H9 (cell line): ENCODE results near the gene CPT1B. TPM values are rescaled to one million over a fixed set of nuclear protein-coding genes. Genes with fewer than 3 reads are reported as not detected.

ENCODE experiments used
- DNase-seq: peaks from one replicate; pipeline ENCODE4 v3.0.0-alpha.2; 2017
- H2AFZ ChIP-seq: one replicate; pipeline ENCODE4 v1.6.1; 2013; ENCODE audit warnings: mild to moderate bottlenecking, low read length, control low read depth, moderate library complexity
- H2AK5ac ChIP-seq: 2 replicates; pipeline ENCODE4 v1.6.1; 2013; ENCODE audit warnings: low read length, control low read depth, mixed read lengths; ENCODE audit not compliant: insufficient read length
- H2BK120ac ChIP-seq: one replicate; pipeline ENCODE4 v1.6.1; 2013; ENCODE audit warnings: low read depth, mild to moderate bottlenecking, low read length, control low read depth, inconsistent platforms; ENCODE audit not compliant: poor library complexity, severe bottlenecking
- H2BK12ac ChIP-seq: 2 replicates; pipeline ENCODE4 v1.6.1; 2013; ENCODE audit warnings: low read length, control low read depth, mixed read lengths, low read depth; ENCODE audit not compliant: insufficient read length
- H2BK15ac ChIP-seq: 2 replicates; pipeline ENCODE4 v1.6.1; 2013; ENCODE audit warnings: low read depth, low read length, control low read depth
- H2BK20ac ChIP-seq: one replicate; pipeline ENCODE4 v1.6.1; 2013; ENCODE audit warnings: low read depth, mild to moderate bottlenecking, low read length, control low read depth, inconsistent platforms; ENCODE audit not compliant: poor library complexity, severe bottlenecking
- H2BK5ac ChIP-seq: 2 replicates; pipeline ENCODE4 v1.6.1; 2013; ENCODE audit warnings: low read length, control low read depth, mixed read lengths; ENCODE audit not compliant: insufficient read length
- H3K14ac ChIP-seq: 2 replicates; pipeline ENCODE4 v1.6.1; 2013; ENCODE audit warnings: low read length, control low read depth; ENCODE audit not compliant: insufficient read depth
- H3K18ac ChIP-seq: 2 replicates; pipeline ENCODE4 v1.6.1; 2013; ENCODE audit warnings: low read depth, mild to moderate bottlenecking, mixed read lengths, low read length, control low read depth; ENCODE audit not compliant: insufficient read length
- H3K23ac ChIP-seq: 2 replicates; pipeline ENCODE4 v1.6.1; 2013; ENCODE audit warnings: low read length, control low read depth, mixed read lengths, low read depth; ENCODE audit not compliant: insufficient read length
- H3K23me2 ChIP-seq: 2 replicates; pipeline ENCODE4 v1.6.1; 2013; ENCODE audit warnings: low read depth, mild to moderate bottlenecking, mixed read lengths, low read length, control low read depth; ENCODE audit not compliant: insufficient read length, poor library complexity, severe bottlenecking
- H3K27ac ChIP-seq: 2 replicates; pipeline ENCODE4 v1.5.1; 2013; ENCODE audit warnings: low read length, control low read depth, mixed read lengths, low read depth; ENCODE audit not compliant: insufficient read length
- H3K27me3 ChIP-seq: 2 replicates; pipeline ENCODE4 v1.6.1; 2013; ENCODE audit warnings: low read length, control low read depth, inconsistent platforms; ENCODE audit not compliant: insufficient read depth
- H3K4ac ChIP-seq: 2 replicates; pipeline ENCODE4 v1.6.1; 2013; ENCODE audit warnings: low read depth, mild to moderate bottlenecking, control low read depth, inconsistent platforms, low read length, moderate library complexity
- H3K4me1 ChIP-seq: 2 replicates; pipeline ENCODE4 v1.6.1; 2013; ENCODE audit warnings: low read length, control low read depth, inconsistent platforms; ENCODE audit not compliant: insufficient read depth
- H3K4me2 ChIP-seq: 2 replicates; pipeline ENCODE4 v1.6.1; 2013; ENCODE audit warnings: low read length, control low read depth, mixed read lengths; ENCODE audit not compliant: insufficient read length, insufficient read depth
- H3K56ac ChIP-seq: 2 replicates; pipeline ENCODE4 v1.6.1; 2013; ENCODE audit warnings: low read depth, mild to moderate bottlenecking, mixed read lengths, low read length, control low read depth; ENCODE audit not compliant: insufficient read length
- H3K79me1 ChIP-seq: 2 replicates; pipeline ENCODE4 v1.6.1; 2013; ENCODE audit warnings: low read depth, mild to moderate bottlenecking, moderate library complexity, low read length, control low read depth, inconsistent platforms; ENCODE audit not compliant: insufficient read depth, poor library complexity, severe bottlenecking
- H3K79me2 ChIP-seq: 2 replicates; pipeline ENCODE4 v1.6.1; 2013; ENCODE audit warnings: low read length, control low read depth, inconsistent platforms; ENCODE audit not compliant: insufficient read depth
- H3K9ac ChIP-seq: 2 replicates; pipeline ENCODE4 v1.6.1; 2013; ENCODE audit warnings: low read length, control low read depth, mixed read lengths; ENCODE audit not compliant: insufficient read length; ENCODE audit errors: extremely low read depth
- H3K9me3 ChIP-seq: one replicate; pipeline ENCODE4 v1.6.1; 2013; ENCODE audit warnings: low read depth, low read length, inconsistent platforms; ENCODE audit not compliant: control insufficient read depth
- H3T11ph ChIP-seq: one replicate; pipeline ENCODE4 v1.6.1; 2013; ENCODE audit warnings: mild to moderate bottlenecking, low read length, control low read depth, inconsistent platforms
- H4K20me1 ChIP-seq: one replicate; pipeline ENCODE4 v1.6.1; 2013; ENCODE audit not compliant: control insufficient read depth, insufficient read length, insufficient read depth
- H4K5ac ChIP-seq: 2 replicates; pipeline ENCODE4 v1.6.1; 2013; ENCODE audit warnings: low read depth, mild to moderate bottlenecking, mixed read lengths, low read length, control low read depth; ENCODE audit not compliant: insufficient read length
- H4K8ac ChIP-seq: replicated peaks from 2 replicates; pipeline ENCODE4 v1.6.1; 2013; ENCODE audit warnings: low read length, control low read depth, mixed read lengths, low read depth; ENCODE audit not compliant: insufficient read length
- H4K91ac ChIP-seq: 2 replicates; pipeline ENCODE4 v1.6.1; 2013; ENCODE audit warnings: low read depth, mild to moderate bottlenecking, moderate library complexity, mixed read lengths, low read length, control low read depth; ENCODE audit not compliant: insufficient read length
- H3K27ac Mint-ChIP-seq, 3 experiments: 2 replicates in 2 of 3; 3 replicates in 1 of 3; pipeline ENCODE4 v1.8.0; 2020 to 2021; ENCODE audit warnings: mixed read lengths in 3 of 3, mild to moderate bottlenecking in 1 of 3, moderate library complexity in 1 of 3
- H3K27me3 Mint-ChIP-seq: 2 replicates; pipeline ENCODE4 v1.8.0; 2021; ENCODE audit warnings: low read depth, mild to moderate bottlenecking, moderate library complexity, mixed read lengths
- H3K36me3 Mint-ChIP-seq, 3 experiments: 2 replicates in 2 of 3; 3 replicates in 1 of 3; pipeline ENCODE4 v1.8.0; 2020 to 2021; ENCODE audit warnings: low read depth in 3 of 3, mixed read lengths in 3 of 3; ENCODE audit not compliant: insufficient read depth in 1 of 3
- H3K4me1 Mint-ChIP-seq, 2 experiments: 2 replicates each; pipeline ENCODE4 v1.8.0; 2020; ENCODE audit warnings: mixed read lengths in 2 of 2
- H3K4me3 Mint-ChIP-seq, 2 experiments: 2 replicates in 1 of 2; 3 replicates in 1 of 2; pipeline ENCODE4 v1.8.0; 2020 to 2021; ENCODE audit warnings: mild to moderate bottlenecking in 2 of 2, mixed read lengths in 2 of 2, moderate library complexity in 1 of 2
- H3K9me3 Mint-ChIP-seq, 2 experiments: 2 replicates in 1 of 2; 3 replicates in 1 of 2; pipeline ENCODE4 v1.8.0; 2020; ENCODE audit warnings: mild to moderate bottlenecking in 2 of 2, mixed read lengths in 2 of 2, moderate library complexity in 1 of 2
- WGBS: extraction: QIAGEN DNeasy Blood & Tissue Kit; methylation state at CpG from one replicate; pipeline ENCODE4 v1.1.7; 2013; ENCODE audit warnings: missing lambda C conversion rate, low lambda C conversion rate, mixed read lengths; ENCODE audit not compliant: insufficient read length; ENCODE audit errors: extremely low coverage; 5-methylcytosine and 5-hydroxymethylcytosine counted together
- total RNA-seq: library from RNA; stranded (reverse); gene quantifications from 2 replicates; pipeline ENCODE4 v1.2.1, GENCODE V29; 2021
- TF ChIP-seq, protein P1 (sequence below): fragments of 200-600 bp; sonication (generic); conservative IDR thresholded peaks from 3 replicates; pipeline ENCODE4 v1.8.0; 2021; ENCODE audit warnings: antibody characterized with exemption, mild to moderate bottlenecking

CPT1B gene
- total RNA-seq, 1 experiment from 2014 or later, result 65.7 TPM

DNA sequence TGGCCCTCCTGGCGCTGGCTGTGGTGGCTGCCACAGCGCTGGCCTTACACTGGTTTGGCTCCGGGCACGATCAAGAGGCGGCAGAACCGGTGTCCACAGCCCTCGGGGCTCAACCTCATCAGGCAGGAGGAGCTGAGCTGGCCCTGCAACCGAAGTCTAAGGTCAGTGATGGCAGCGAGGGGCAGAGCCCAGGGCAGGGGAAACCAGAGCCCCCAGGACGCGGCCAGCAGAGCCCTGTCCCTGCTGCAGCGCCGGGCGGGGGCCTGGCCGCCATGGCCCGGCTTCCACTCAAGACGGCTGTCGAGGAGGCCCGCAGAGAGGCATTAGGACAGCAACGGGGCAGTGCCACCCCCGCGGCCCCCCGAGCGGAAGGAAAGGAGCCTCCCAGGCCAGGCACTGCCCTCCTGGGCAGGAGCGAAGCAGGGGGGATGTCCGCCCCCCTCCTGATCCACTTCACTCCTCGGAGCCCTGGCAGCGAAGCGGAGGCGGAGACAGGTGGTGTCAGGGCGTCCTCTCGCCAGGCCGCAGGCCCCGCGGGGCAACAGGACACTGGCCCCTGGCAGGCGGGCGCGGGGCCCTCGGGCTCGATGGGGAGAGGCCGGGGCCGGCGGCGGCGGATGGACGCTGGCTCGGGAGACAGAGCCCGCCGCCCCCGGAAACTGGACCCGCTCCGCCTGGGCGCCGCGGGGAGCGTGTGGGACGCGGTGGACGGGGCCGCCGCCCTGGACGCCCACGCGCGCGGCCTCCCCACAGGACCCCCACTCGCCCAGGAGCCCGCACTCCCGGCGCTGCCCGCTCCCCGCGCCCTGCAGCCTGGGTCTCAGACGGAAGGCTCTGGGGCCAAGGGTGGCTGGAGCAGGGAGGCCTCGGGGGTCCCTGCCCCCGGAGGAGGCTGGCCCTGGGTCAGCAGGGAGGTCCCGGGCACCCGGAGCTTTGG, 31.6 kb downstream of the CPT1B start:
- H3K9me3 ChIP-seq, result no peaks in the 10 kb centered on the region
- H3K23me2 ChIP-seq, result peaks cover 2% of the 10 kb centered on the region
- no peaks in the 10 kb centered on the region; the same call in 1 of the 2 replicates for H3K27me3 ChIP-seq
- H2BK20ac ChIP-seq, result no peak overlapping the region
- Mint-ChIP-seq H3K27ac (no peak overlapping the region), H3K4me1 (peaks cover 0 to 3% of the 10 kb centered on the region in 2 experiments; a peak in 1 of 4 replicates), H3K4me3 (no peak overlapping the region), H3K36me3 (no peaks in the 10 kb centered on the region), H3K9me3 (no peaks in the 10 kb centered on the region; a peak in 1 of 5 replicates), H3K27me3 (peaks cover 40% of the 10 kb centered on the region)
- H3K23ac ChIP-seq, result no peak overlapping the region
- no peak overlapping the region for H2BK120ac ChIP-seq
- H3K56ac ChIP-seq, result no peak overlapping the region
- H3K4me2 ChIP-seq, result no peak overlapping the region
- H4K5ac ChIP-seq, result no peak overlapping the region
- H3K18ac ChIP-seq, result no peak overlapping the region
- H4K20me1 ChIP-seq, result no peaks in the 10 kb centered on the region
- no peak overlapping the region for H3K4ac ChIP-seq
- no peak overlapping the region for H3K9ac ChIP-seq
- H2BK15ac ChIP-seq, result no peak overlapping the region
- H3K79me1 ChIP-seq, result no peaks in the 10 kb centered on the region
- H3K14ac ChIP-seq, result no peak overlapping the region
- no peaks in the 10 kb centered on the region for H3K4me1 ChIP-seq
- TF ChIP-seq, protein P1, sequence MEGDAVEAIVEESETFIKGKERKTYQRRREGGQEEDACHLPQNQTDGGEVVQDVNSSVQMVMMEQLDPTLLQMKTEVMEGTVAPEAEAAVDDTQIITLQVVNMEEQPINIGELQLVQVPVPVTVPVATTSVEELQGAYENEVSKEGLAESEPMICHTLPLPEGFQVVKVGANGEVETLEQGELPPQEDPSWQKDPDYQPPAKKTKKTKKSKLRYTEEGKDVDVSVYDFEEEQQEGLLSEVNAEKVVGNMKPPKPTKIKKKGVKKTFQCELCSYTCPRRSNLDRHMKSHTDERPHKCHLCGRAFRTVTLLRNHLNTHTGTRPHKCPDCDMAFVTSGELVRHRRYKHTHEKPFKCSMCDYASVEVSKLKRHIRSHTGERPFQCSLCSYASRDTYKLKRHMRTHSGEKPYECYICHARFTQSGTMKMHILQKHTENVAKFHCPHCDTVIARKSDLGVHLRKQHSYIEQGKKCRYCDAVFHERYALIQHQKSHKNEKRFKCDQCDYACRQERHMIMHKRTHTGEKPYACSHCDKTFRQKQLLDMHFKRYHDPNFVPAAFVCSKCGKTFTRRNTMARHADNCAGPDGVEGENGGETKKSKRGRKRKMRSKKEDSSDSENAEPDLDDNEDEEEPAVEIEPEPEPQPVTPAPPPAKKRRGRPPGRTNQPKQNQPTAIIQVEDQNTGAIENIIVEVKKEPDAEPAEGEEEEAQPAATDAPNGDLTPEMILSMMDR, result no peak
- no peak for DNase-seq
- H2BK5ac ChIP-seq, result no peak overlapping the region
- no peak overlapping the region for H3K27ac ChIP-seq
- no CpG with 5 or more reads among the region's 78 CpGs for WGBS
- H4K91ac ChIP-seq, result no peak overlapping the region
- no peak overlapping the region for H4K8ac ChIP-seq
- no peak overlapping the region for H3T11ph ChIP-seq
- no peaks in the 10 kb centered on the region for H3K79me2 ChIP-seq
- no peak overlapping the region for H2AK5ac ChIP-seq
- no peak overlapping the region for H2AFZ ChIP-seq
- no peak overlapping the region for H2BK12ac ChIP-seq
